Activated CD4-positive, alpha-beta T cell treated with anti-CD3 and anti-CD28 coated beads, Interleukin-2, amount 10 ng/mL, durations not matched to agents 24 days and 14 days (primary cell): ENCODE measurements around the gene BMP7. TPM values are rescaled to one million over a fixed set of nuclear protein-coding genes. Genes with fewer than 3 reads are reported as not detected.

Experiments used
- DNase-seq: peaks from one replicate; pipeline ENCODE4 v3.0.0; 2022
- H3K27ac Mint-ChIP-seq: one replicate; pipeline ENCODE4 v1.8.0; 2022; ENCODE audit warnings: mild to moderate bottlenecking, mixed read lengths
- H3K27me3 Mint-ChIP-seq: one replicate; pipeline ENCODE4 v1.8.0; 2022; ENCODE audit warnings: mixed read lengths
- H3K36me3 Mint-ChIP-seq: one replicate; pipeline ENCODE4 v1.8.0; 2022; ENCODE audit warnings: low read depth, mild to moderate bottlenecking, mixed read lengths
- H3K4me1 Mint-ChIP-seq: one replicate; pipeline ENCODE4 v1.8.0; 2021; ENCODE audit warnings: mixed read lengths
- H3K4me3 Mint-ChIP-seq: one replicate; pipeline ENCODE4 v1.8.0; 2022; ENCODE audit warnings: mild to moderate bottlenecking, moderate library complexity, mixed read lengths
- H3K9me3 Mint-ChIP-seq: one replicate; pipeline ENCODE4 v1.8.0; 2021; ENCODE audit warnings: mixed read lengths
- intact Hi-C: fragments of 100-400 bp; cut with micrococcal nuclease; formaldehyde crosslinking; loops from one replicate; pipeline ENCODE4 v1.15.1; 2023
- total RNA-seq: library from RNA; stranded (reverse); gene quantifications from 2 replicates; pipeline ENCODE4 v1.2.3, GENCODE V29; 2022

The BMP7 gene
- total RNA-seq = 0.07 TPM in 1 of 2 replicates, not detected in the other

GRCh38 chr20:57266291-57267157 is at the start of gene BMP7:
Gene BMP7, minus strand, starts transcription at chr20:57266641. Its CDS starts 519 bp downstream, at chr20:57266122.
- DNase-seq = no peak
- Mint-ChIP-seq H3K4me1 (no peaks in the 10 kb centered on the region), H3K9me3 (no peaks in the 10 kb centered on the region), H3K36me3 (no peaks in the 10 kb centered on the region), H3K27me3 (peaks cover 64% of the 10 kb centered on the region), H3K4me3 (no peak within 1 kb of the TSS), H3K27ac (peak within 1 kb of the TSS; percentile 9)
- intact Hi-C loops = no loop called here

- H3K9me3 Mint-ChIP-seq = no peaks in the 10 kb centered on the region
- H3K36me3 Mint-ChIP-seq = no peaks in the 10 kb centered on the region
- DNase-seq = no peak
- no peak overlapping the region for H3K27ac Mint-ChIP-seq
- no peaks in the 10 kb centered on the region for H3K4me1 Mint-ChIP-seq
- H3K4me3 Mint-ChIP-seq = no peak overlapping the region
- peaks cover 12% of the 10 kb centered on the region for H3K27me3 Mint-ChIP-seq
- intact Hi-C loops = no loop called here
Observed at GRCh38 chr20:57315976-57316480, 49.6 kb upstream of the BMP7 start.

DNA sequence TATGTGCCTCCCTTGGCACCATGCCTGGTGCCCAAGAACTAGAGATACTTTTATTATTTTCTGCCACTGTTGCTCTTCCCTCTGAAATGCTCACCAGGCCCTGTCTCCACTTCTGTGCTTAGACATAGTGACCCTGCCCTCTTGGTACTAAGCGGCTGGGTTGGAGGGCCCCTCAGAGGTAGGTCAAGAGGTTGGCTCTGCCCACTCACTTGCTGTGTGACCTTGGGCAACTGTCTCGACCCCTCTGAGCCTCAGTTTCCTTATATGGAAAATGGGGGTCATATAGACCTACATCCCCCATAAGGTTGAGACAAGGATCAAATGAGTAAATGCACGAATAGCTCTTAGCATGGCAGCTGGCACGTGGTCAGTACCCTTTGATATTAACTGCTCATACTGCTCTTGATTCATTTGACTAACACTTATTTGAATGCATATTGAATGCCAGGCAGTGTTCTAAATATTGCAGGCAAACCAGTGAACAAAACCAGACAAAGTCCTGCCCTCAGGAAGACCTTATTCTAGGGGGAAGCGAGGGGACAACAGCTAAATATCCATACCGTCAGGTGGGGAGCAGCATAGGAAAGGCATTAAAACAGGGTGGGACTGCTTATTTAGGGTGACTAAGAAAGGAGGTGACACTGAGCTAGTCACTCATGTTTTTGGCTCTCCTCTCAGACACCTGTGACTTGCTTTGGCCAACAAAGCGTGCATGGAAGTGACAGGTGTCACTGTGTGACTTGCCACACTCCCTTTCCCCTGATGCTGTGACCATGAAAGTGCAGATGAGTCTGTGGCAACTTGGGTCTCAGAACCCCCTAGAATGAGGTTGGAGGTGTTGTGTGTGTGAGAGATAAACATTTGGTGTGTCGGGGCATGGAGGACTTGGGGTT is 48.9 kb upstream of the BMP7 start:
- no peak overlapping the region for H3K4me3 Mint-ChIP-seq
- no peak for DNase-seq
- H3K9me3 Mint-ChIP-seq = no peaks in the 10 kb centered on the region
- peaks cover 11% of the 10 kb centered on the region for H3K27me3 Mint-ChIP-seq
- no peaks in the 10 kb centered on the region for H3K4me1 Mint-ChIP-seq
- no peak overlapping the region for H3K27ac Mint-ChIP-seq
- H3K36me3 Mint-ChIP-seq = no peaks in the 10 kb centered on the region
- intact Hi-C loops = no loop called here

- intact Hi-C loops = no loop called here
- no peaks in the 10 kb centered on the region for H3K9me3 Mint-ChIP-seq
- peaks cover 3% of the 10 kb centered on the region for H3K27me3 Mint-ChIP-seq
- H3K27ac Mint-ChIP-seq = no peak overlapping the region
- no peak overlapping the region for H3K4me3 Mint-ChIP-seq
- no peak for DNase-seq
- no peaks in the 10 kb centered on the region for H3K36me3 Mint-ChIP-seq
- H3K4me1 Mint-ChIP-seq = no peaks in the 10 kb centered on the region
Observed at GRCh38 chr20:57313951-57314350, 47.5 kb upstream of the BMP7 start.

DNA sequence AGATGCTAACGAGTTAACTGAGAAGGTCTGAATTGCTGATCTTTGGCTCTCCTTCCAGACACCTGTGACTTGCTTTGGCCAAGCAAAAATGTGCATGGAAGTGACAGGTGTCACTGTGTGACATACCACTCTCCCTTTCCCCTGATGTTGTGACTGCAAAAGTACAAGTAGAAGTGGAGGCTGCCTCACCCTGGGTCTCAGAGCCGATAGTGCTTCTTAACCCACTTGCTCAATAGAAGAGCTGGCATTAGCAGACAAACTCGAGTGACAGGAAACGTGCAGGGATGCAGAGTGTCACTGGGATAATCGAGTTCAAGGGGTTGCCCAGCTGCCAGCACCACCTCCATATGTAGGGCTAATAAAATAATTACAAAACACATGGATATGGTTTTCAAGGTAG is 46.8 kb upstream of the BMP7 start:
- DNase-seq = no peak
- intact Hi-C loops = no loop called here
- Mint-ChIP-seq H3K36me3 (no peaks in the 10 kb centered on the region), H3K4me3 (no peak overlapping the region), H3K4me1 (no peaks in the 10 kb centered on the region), H3K27ac (no peak overlapping the region), H3K27me3 (peaks cover 1% of the 10 kb centered on the region), H3K9me3 (no peaks in the 10 kb centered on the region)

DNA sequence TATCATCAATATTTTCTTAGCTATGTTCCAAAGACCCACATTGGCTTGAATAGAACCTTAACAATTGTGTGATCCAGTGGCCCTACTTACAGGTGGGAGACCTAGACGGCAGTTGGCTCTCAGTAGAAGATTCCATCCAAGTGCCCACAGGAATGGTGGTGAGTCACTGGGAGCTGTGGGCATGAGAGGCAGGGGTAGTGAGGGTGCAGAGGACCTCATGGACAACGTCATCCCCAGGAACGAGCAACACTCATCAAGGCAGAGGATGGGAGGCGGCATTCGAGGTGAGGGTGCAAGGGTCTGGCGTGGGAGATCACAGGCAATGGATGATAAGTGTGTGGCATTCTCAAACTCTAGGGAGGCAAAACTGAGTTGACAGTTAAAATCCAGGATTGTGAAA is 45.7 kb upstream of the BMP7 start:
- Mint-ChIP-seq H3K27ac (no peak overlapping the region), H3K4me3 (no peak overlapping the region), H3K36me3 (no peaks in the 10 kb centered on the region), H3K27me3 (peaks cover 1% of the 10 kb centered on the region), H3K4me1 (no peaks in the 10 kb centered on the region), H3K9me3 (no peaks in the 10 kb centered on the region)
- intact Hi-C loops = no loop called here
- no peak for DNase-seq

DNA sequence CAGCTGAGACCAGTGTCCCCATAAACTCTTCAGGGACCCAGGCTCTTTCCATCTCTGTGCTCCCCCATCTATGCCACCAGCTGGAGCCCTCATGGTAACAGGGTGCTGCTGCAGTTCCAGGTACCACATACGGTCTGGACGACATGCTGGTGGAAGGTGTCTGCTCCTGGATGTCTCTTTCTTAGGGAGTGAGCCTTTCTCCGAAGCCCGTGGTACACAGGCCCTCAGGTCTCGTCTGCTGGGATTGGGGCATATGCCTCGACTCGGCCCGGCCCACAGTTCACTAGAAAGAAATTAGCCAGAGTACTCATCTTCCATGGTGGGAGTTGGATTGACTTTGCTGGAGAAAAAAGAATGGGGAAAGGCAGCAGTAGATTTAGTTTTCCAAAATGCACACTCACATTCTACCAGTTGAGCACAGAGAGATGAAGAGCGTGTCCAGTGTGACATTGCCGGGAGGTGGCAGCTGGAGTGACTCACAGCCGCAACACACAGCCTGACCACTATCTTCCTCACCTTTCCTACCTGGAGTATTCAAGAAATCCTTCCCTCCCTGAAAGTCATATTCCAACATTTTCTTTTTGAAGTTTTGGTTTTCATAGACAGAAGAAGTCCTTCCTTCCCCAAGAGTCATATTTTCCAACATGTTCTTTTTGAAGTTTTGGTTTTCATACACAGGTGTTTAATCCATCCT is 44.5 kb upstream of the BMP7 start:
- DNase-seq = no peak
- intact Hi-C loops = no loop called here
- H3K27ac Mint-ChIP-seq = no peak overlapping the region
- H3K27me3 Mint-ChIP-seq = peaks cover 1% of the 10 kb centered on the region
- no peaks in the 10 kb centered on the region for H3K36me3 Mint-ChIP-seq
- no peak overlapping the region for H3K4me3 Mint-ChIP-seq
- no peaks in the 10 kb centered on the region for H3K4me1 Mint-ChIP-seq
- no peaks in the 10 kb centered on the region for H3K9me3 Mint-ChIP-seq

- Mint-ChIP-seq H3K4me3 (no peak overlapping the region), H3K27ac (no peak overlapping the region), H3K9me3 (no peaks in the 10 kb centered on the region), H3K27me3 (peaks cover 1% of the 10 kb centered on the region), H3K4me1 (no peaks in the 10 kb centered on the region), H3K36me3 (no peaks in the 10 kb centered on the region)
- intact Hi-C loops = no loop called here
- no peak for DNase-seq
Observed at GRCh38 chr20:57309544-57310115, 43.2 kb upstream of the BMP7 start.

DNA sequence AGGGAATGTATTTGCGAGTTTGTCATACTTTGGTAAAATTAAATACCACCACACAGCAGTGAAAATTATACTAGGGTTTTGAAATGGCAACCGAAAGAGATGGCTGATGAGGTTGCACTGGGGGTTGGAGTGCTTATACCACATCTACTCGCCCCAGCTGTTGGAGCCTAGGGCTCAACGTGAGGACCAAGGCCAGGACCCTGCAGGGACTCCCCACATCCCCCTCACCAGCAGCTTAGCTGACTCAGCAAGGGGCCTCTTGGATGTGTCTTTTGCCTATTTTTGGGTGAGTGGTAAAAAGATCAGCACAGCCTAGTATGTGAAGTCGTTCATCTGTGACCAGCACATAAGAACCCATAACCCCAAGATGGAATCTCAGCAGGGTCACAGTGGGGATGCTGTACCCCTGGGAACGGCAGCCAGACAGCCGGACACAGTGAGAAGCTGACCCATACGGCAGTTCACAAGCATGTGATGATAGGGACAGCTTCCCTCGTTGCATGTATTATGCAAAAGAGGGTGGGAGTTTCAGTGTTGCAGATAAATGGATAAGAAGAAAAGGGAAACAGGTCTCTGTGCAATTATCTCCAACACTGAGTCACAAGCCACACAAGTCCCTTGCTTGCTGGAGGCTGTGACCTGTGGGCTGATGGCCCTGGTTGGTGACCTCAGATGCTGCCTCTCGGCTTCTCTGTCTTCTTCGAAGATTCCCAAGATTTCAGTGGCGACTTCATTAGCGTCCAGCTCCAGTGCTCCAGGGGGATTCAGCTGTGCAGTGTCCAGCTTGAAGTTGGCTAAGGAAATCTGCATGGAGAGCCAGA is 42.2 kb upstream of the BMP7 start:
- intact Hi-C loops = no loop called here
- H3K4me3 Mint-ChIP-seq = no peak overlapping the region
- no peaks in the 10 kb centered on the region for H3K36me3 Mint-ChIP-seq
- no peak for DNase-seq
- no peaks in the 10 kb centered on the region for H3K9me3 Mint-ChIP-seq
- no peaks in the 10 kb centered on the region for H3K4me1 Mint-ChIP-seq
- no peaks in the 10 kb centered on the region for H3K27me3 Mint-ChIP-seq
- no peak overlapping the region for H3K27ac Mint-ChIP-seq

DNA sequence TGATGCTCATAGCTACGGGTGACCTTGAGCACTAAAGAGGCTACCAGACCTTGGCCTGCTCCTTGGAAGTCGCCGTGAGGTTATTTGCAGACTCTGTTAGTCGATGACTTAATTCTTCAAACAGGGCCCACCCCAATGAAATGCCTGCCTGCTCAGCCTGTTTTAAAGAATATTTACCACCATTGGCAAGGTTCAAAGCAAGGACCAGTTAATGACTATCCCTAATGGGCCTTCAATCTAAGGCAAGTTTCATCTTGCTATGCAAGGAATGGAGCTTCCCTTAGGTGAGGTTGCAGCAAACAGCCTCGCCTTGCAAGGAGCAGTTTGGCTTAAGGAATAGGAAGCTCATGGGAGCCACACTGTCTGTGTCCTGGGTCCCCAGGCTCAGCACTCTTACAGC is 40.3 kb upstream of the BMP7 start:
- DNase-seq = no peak
- no peaks in the 10 kb centered on the region for H3K27me3 Mint-ChIP-seq
- intact Hi-C loops = no loop called here
- no peaks in the 10 kb centered on the region for H3K36me3 Mint-ChIP-seq
- no peak overlapping the region for H3K27ac Mint-ChIP-seq
- no peaks in the 10 kb centered on the region for H3K4me1 Mint-ChIP-seq
- no peaks in the 10 kb centered on the region for H3K9me3 Mint-ChIP-seq
- no peak overlapping the region for H3K4me3 Mint-ChIP-seq

DNA sequence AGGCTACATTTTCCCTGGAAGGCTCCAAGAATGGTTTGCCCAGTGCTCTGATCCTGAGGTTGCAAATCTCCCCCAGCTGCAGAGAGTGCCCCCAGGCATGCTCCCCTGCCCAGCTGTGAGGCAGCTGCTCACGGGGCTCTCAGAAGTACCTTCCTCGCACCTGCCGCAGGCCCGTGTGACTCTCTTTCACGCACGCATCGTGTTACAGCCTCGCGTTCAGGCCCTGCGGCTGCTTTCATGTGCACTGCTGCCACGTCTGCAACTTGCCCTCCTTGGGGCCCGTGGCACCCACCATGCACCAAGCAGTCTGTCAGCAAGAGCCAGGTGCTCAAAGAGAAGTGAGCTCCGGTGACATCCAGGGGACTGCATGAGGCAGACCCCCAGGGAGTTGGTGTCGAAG is 34.6 kb upstream of the BMP7 start:
- Mint-ChIP-seq H3K27me3 (peaks cover 6% of the 10 kb centered on the region), H3K4me3 (no peak overlapping the region), H3K9me3 (no peaks in the 10 kb centered on the region), H3K4me1 (no peaks in the 10 kb centered on the region), H3K27ac (no peak overlapping the region), H3K36me3 (no peaks in the 10 kb centered on the region)
- intact Hi-C loops = no loop called here
- no peak for DNase-seq

- Mint-ChIP-seq H3K27ac (no peak overlapping the region), H3K36me3 (no peaks in the 10 kb centered on the region), H3K4me1 (no peaks in the 10 kb centered on the region), H3K9me3 (no peaks in the 10 kb centered on the region), H3K4me3 (no peak overlapping the region), H3K27me3 (peaks cover 10% of the 10 kb centered on the region)
- DNase-seq = no peak
- intact Hi-C loops = no loop called here
Observed at GRCh38 chr20:57298457-57298856, 32.0 kb upstream of the BMP7 start.

- H3K36me3 Mint-ChIP-seq = no peaks in the 10 kb centered on the region
- intact Hi-C loops = no loop called here
- H3K27ac Mint-ChIP-seq = no peak overlapping the region
- H3K4me1 Mint-ChIP-seq = no peaks in the 10 kb centered on the region
- H3K9me3 Mint-ChIP-seq = no peaks in the 10 kb centered on the region
- no peak for DNase-seq
- peaks cover 12% of the 10 kb centered on the region for H3K27me3 Mint-ChIP-seq
- no peak overlapping the region for H3K4me3 Mint-ChIP-seq
Observed at GRCh38 chr20:57294550-57294949, 28.1 kb upstream of the BMP7 start.
